Osteoblast (primary cell): Measurements from ENCODE around the gene OSGIN1. TPM values are rescaled to one million over a fixed set of nuclear protein-coding genes. Genes with fewer than 3 reads are reported as not detected.
A peak's percentile ranks its signal among the peaks of the same experiment; 100 is the strongest.

ENCODE experiments used
- DNase-seq: peaks from one replicate; pipeline ENCODE4 v3.0.0; 2011; ENCODE audit warnings: low spot score, mixed read lengths; ENCODE audit not compliant: insufficient read length; ENCODE audit errors: missing footprints
- H2AFZ ChIP-seq: 2 replicates; pipeline ENCODE4 v1.6.0; 2011; ENCODE audit warnings: mild to moderate bottlenecking, low read length
- H3K27ac ChIP-seq: 2 replicates; pipeline ENCODE4 v1.5.1; 2011; ENCODE audit warnings: mild to moderate bottlenecking, low read depth, low read length, moderate library complexity
- H3K27me3 ChIP-seq: 2 replicates; pipeline ENCODE4 v1.6.0; 2012; ENCODE audit warnings: mild to moderate bottlenecking, control low read depth, inconsistent platforms, low read length, moderate library complexity; ENCODE audit not compliant: insufficient read depth
- H3K36me3 ChIP-seq: 2 replicates; pipeline ENCODE4 v1.5.1; 2011; ENCODE audit warnings: mild to moderate bottlenecking, low read length, control low read depth, moderate library complexity; ENCODE audit not compliant: insufficient read depth
- H3K4me1 ChIP-seq: 2 replicates; pipeline ENCODE4 v1.5.1; 2011; ENCODE audit warnings: mild to moderate bottlenecking, low read length, control low read depth, moderate library complexity; ENCODE audit not compliant: insufficient read depth
- H3K4me2 ChIP-seq: 2 replicates; pipeline ENCODE4 v1.6.0; 2011; ENCODE audit warnings: mild to moderate bottlenecking, low read length; ENCODE audit not compliant: insufficient read depth
- H3K4me3 ChIP-seq: fragments of 200-600 bp; sonication (generic); 3 replicates; pipeline ENCODE4 v1.5.1; 2012; ENCODE audit warnings: mild to moderate bottlenecking, low read length, inconsistent platforms; ENCODE audit not compliant: insufficient read depth
- H3K79me2 ChIP-seq: 2 replicates; pipeline ENCODE4 v1.6.0; 2012; ENCODE audit warnings: mild to moderate bottlenecking, low read length, control low read depth, inconsistent platforms; ENCODE audit not compliant: insufficient read depth
- H3K9me3 ChIP-seq: 2 replicates; pipeline ENCODE4 v1.5.1; 2011; ENCODE audit warnings: low read depth, low read length, control low read depth
- H4K20me1 ChIP-seq: 2 replicates; pipeline ENCODE4 v1.6.0; 2012; ENCODE audit warnings: mild to moderate bottlenecking, low read length, control low read depth; ENCODE audit not compliant: insufficient read depth
- CTCF ChIP-seq: IDR thresholded peaks from 2 replicates; pipeline ENCODE4 v1.5.1; 2011; ENCODE audit warnings: mild to moderate bottlenecking, low read depth, low read length, moderate library complexity; ENCODE audit errors: extremely low read depth
- total RNA-seq: library from RNA; depleted of rRNA; stranded (reverse); fragments of >200 nt; gene quantifications from 2 replicates; pipeline ENCODE4 v1.2.3, GENCODE V29; 2012

The OSGIN1 gene
- total RNA-seq, 1 donor = 3.6 TPM

GRCh38 chr16:83973581-83974385 is 20.7 kb downstream of the OSGIN1 start:
- Histone ChIP-seq H3K4me2 (no peak overlapping the region), H3K79me2 (no peaks in the 10 kb centered on the region), H3K36me3 (no peaks in the 10 kb centered on the region), H3K9me3 (no peaks in the 10 kb centered on the region), H2AFZ (no peak overlapping the region), H3K4me3 (no peak overlapping the region), H3K27me3 (peaks cover 9% of the 10 kb centered on the region), H3K27ac (no peak overlapping the region), H3K4me1 (no peaks in the 10 kb centered on the region), H4K20me1 (no peaks in the 10 kb centered on the region)
- DNase-seq = peak; percentile 77
- no peak for TF ChIP-seq CTCF

- Histone ChIP-seq H3K79me2 (no peaks in the 10 kb centered on the region), H3K4me2 (no peak overlapping the region), H4K20me1 (no peaks in the 10 kb centered on the region), H3K27ac (no peak overlapping the region), H3K27me3 (peaks cover 3% of the 10 kb centered on the region), H3K4me1 (no peaks in the 10 kb centered on the region), H3K4me3 (no peak overlapping the region), H3K9me3 (no peaks in the 10 kb centered on the region), H2AFZ (no peak overlapping the region), H3K36me3 (no peaks in the 10 kb centered on the region)
- peak; percentile 65 for DNase-seq
- TF ChIP-seq CTCF = no peak
These were observed 21.4 kb downstream of the OSGIN1 start for GRCh38 chr16:83974475-83974874.

- H3K79me2 ChIP-seq = no peaks in the 10 kb centered on the region
These were observed 22.7 kb downstream of the OSGIN1 start for GRCh38 chr16:83975590-83976260.

More at GRCh38 chr16:83975590-83976260, 22.7 kb downstream of the OSGIN1 start:
- no peak for TF ChIP-seq CTCF
- no peak for DNase-seq
- Histone ChIP-seq H3K36me3 (no peaks in the 10 kb centered on the region), H3K4me2 (no peak overlapping the region), H3K9me3 (no peaks in the 10 kb centered on the region), H3K27ac (no peak overlapping the region), H3K4me1 (no peaks in the 10 kb centered on the region), H3K27me3 (peaks cover 3% of the 10 kb centered on the region), H4K20me1 (no peaks in the 10 kb centered on the region), H3K4me3 (no peak overlapping the region), H2AFZ (no peak overlapping the region)
